Astrocyte of the hippocampus (primary cell): ENCODE measurements around the gene ARID5B.

Experiments
- DNase-seq: peaks from one replicate; pipeline ENCODE4 v3.0.0; 2011; ENCODE audit warnings: low read depth, low spot score

The ARID5B gene

GRCh38 chr10:61888744-61889143, 12.8 kb upstream of the ARID5B start:
- DNase-seq, result peak; percentile 7

GRCh38 chr10:61890430-61890829, 11.1 kb upstream of the ARID5B start:
- DNase-seq, result no peak

GRCh38 chr10:61890881-61891409, 10.6 kb upstream of the ARID5B start:
- no peak for DNase-seq

- DNase-seq, result no peak
These were observed 9.5 kb upstream of the ARID5B start for GRCh38 chr10:61891906-61892585.

- DNase-seq, result no peak
These were observed 8.5 kb upstream of the ARID5B start for GRCh38 chr10:61892961-61893360.

GRCh38 chr10:61894133-61894532, 7.4 kb upstream of the ARID5B start:
- DNase-seq, result no peak

GRCh38 chr10:61895898-61896600, 5.5 kb upstream of the ARID5B start:
- no peak for DNase-seq

- peak; percentile 72 for DNase-seq
These were observed 4.4 kb upstream of the ARID5B start for GRCh38 chr10:61896854-61897661.

- peak; percentile 78 for DNase-seq
These were observed 3.6 kb upstream of the ARID5B start for GRCh38 chr10:61897671-61898434.

GRCh38 chr10:61898435-61898778, 3.1 kb upstream of the ARID5B start:
- DNase-seq, result no peak

- peak; percentile 32 for DNase-seq
These were observed 2.4 kb upstream of the ARID5B start for GRCh38 chr10:61899069-61899531.

GRCh38 chr10:61899663-61899996, 1.9 kb upstream of the ARID5B start:
- no peak for DNase-seq

GRCh38 chr10:61899997-61900828, 1.3 kb upstream of the ARID5B start:
- peak; percentile 66 for DNase-seq

- DNase-seq, result no peak
These were observed 438 bp downstream of the ARID5B start for GRCh38 chr10:61901829-61902444.

- DNase-seq, result peak; percentile 77
These were observed 1.1 kb downstream of the ARID5B start for GRCh38 chr10:61902445-61903220.

GRCh38 chr10:61903221-61903927, 1.9 kb downstream of the ARID5B start:
- peak; percentile 75 for DNase-seq

GRCh38 chr10:61903928-61904344, 2.4 kb downstream of the ARID5B start:
- no peak for DNase-seq
